Activated CD8-positive, alpha-beta memory T cell treated with anti-CD3 and anti-CD28 coated beads for 4 hours (primary cell): Measurements from ENCODE around the gene JAK3.

ENCODE experiments used
- DNase-seq, 2 donors: peaks; one replicate each; pipeline ENCODE4 v3.0.0-alpha.2; 2020; ENCODE audit warnings: low read depth in 2 of 2

The JAK3 gene

DNA sequence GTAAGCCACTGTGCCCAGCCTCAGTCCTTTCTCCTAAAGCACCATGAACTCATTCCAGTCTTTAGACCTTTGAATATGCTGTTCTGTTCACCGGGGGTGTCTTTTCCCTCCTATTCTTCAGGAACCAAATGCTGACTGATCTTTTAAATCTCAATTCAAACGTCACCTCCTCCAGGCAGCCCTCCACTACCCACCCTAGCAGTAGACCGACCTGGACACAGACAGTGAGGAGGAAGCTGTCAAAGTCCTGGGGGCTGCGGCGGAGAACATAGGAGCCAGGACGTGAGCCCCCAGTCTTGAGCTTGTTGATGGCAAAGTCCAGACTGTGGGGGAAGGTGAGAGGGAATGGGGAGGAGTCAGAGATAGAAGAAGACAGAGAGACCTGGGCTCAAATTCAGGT, 7.8 kb downstream of the JAK3 start:
- no peak for DNase-seq

DNA sequence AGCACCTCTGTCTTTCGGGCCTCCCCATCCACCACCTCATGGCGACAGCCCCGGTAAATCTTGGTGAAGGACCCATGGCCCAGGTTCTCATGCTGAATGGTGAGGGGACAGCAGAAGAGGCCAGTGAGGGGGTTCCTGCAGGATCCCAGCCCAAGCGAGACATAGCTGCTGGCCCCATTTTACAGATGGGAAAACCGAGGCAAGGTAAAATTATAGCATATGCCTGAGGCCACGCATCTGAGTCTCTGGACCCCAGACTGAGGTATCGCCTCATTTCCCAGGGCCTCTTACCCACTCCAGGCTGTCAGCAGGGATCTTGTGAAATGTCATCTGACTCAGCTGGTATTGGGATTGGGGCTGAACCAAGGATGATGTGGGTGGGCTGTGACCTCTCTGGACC, 9.8 kb downstream of the JAK3 start:
- no peak for DNase-seq

DNA sequence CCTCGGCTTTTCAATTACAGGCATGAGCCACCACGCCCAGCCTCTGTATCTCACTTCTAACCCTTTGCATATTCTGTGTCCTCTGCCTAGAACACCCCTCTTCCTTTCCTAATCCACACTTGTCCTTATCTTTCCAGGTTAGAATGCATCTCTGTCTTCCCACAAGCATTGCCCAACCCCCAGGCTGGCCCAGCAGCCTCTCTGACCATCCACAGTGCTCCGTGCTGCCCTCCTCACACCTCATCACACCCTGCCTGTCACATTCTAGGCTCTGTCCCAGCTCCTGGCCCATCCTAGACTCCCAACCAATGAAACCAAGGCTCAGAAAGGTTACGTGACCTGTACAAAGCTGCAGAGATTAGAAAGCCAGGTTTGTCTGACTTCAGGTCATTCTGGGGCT, 11.3 kb downstream of the JAK3 start:
- DNase-seq, result no peak

DNA sequence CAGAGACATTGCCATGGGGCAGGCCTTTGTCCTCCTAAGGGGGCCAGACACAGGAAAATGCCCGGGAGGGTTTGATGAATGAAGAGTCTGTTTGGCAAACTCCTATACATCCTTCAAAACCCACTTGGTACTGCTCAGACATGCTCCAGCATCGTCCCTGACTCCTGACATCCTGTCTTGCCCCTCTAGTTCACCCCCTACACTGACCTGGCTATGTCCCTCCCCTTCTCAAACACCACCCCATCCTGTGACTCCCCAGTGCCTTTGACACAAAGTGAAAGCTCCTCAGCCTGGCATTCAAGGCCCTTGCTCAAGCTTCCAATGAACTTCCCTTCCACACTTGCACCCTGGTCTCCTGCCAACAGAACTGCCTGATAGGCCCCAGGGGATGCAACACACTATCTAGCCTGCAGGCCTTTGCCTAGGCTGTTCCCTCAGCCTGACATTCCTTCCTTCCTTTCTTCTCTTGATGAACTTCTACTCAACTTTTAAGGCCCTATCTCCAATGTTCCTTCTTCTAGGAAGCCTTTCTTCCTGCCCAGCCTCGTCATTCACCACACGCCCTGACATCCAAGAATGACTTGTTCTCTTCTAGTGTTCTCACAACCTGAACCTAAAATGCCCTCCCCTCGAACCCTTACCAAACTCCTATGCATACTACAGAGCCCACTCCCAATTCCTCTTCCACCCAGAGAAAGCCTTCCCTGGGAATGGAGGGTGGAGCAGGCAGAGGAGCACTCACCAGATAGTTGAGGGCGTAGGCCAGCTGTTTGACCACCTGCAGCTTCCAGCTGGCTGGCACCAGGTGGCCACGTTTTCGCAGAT, 12.4 kb downstream of the JAK3 start:
- DNase-seq, result no peak

DNA sequence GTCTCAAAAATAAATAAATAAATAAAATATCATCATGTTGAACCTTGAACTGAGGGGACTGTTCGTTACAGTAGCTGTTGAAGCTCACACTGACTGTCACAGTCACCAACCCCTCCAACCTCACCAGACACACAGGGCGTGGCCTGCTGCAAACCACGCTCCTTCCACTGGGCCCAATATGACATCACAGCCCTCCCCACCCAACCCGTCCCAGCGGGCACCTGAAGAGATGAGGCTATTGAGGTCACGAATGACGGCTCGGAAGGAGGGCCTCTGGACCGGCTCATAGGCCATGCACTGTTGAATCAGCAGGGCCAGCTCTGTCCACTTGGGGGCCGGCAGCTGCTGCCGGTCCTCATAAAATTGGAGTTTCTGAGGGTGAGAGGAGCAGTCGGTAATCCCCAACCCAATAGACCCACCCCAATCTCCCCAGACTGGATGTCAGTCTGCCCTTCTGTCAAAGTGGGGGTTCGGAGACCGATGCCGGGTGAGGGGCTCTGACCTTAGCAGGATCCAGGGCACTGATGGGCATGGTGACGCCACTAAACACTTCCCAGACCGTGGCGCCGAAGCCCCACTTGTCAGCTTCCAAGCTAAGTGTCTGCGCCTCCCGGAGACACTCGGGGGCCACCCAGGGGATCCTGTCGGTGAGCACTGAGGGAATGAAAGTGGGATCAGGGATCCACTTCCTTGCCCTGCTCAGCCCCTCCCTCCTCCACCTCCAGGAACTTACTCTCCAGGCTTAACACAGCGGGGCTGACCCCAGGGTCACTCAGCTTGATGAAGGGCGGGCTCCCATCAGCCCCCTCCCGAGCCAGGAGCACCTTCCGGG, 13.2 kb downstream of the JAK3 start:
- no peak for DNase-seq

DNA sequence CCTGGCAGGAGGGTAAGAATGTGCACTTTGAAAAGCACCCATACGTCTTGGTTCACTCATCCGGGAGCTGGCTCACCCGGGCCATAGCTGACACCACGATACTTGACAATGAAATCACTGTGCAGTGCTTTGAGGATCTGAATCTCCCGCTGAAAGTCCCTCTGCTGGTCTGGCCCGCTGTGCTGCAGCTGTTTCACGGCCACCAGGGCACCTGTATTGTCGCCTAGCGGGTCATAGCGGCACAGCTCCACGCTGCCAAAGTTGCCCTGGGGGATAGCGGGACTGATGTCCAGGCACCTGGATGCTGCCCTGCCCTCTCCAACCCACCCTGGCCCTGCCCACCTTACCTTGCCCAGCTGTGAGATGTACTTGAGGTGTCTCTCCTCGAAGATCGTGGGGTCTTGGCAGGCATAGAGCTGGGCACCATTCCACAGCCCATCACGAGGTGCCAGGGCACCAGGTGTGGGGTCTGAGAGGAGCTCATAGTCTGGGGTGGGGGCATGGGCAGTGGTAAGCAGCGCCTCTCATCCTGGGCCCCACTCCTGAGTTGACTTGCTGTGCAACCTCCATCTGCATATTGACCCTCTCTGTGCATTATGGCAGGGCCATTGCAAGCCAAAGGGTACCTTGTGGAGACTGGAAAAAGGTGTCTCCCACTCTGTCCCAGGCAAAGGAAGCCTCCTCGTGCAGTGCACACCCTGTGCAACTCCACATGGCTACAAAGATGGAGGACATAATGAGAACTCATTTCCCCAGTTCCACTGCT, 15.2 kb downstream of the JAK3 start:
- DNase-seq, result no peak

DNA sequence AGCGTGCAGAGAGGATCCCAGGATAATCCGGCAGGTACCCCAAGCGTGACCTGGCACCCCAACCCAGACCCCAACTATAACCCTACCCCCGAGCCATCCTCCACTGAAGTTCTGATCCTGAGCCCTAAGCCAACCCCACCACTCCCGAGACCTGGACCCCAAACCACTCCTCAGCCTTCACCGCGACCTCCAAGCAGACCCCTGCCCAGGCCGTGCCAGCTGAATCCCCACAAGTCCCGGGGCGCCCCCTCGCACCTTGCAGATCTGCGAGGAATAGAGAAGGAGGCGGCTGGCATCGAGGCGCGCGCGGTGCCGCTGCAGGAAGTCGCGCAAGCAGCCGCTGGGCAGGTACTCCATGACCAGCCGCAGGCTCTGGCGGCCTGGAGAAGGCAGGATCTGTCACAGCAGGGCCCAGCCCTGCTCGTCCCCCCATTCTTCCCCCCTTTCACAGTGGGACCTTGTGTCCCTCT, 16.3 kb downstream of the JAK3 start:
- no peak for DNase-seq

DNA sequence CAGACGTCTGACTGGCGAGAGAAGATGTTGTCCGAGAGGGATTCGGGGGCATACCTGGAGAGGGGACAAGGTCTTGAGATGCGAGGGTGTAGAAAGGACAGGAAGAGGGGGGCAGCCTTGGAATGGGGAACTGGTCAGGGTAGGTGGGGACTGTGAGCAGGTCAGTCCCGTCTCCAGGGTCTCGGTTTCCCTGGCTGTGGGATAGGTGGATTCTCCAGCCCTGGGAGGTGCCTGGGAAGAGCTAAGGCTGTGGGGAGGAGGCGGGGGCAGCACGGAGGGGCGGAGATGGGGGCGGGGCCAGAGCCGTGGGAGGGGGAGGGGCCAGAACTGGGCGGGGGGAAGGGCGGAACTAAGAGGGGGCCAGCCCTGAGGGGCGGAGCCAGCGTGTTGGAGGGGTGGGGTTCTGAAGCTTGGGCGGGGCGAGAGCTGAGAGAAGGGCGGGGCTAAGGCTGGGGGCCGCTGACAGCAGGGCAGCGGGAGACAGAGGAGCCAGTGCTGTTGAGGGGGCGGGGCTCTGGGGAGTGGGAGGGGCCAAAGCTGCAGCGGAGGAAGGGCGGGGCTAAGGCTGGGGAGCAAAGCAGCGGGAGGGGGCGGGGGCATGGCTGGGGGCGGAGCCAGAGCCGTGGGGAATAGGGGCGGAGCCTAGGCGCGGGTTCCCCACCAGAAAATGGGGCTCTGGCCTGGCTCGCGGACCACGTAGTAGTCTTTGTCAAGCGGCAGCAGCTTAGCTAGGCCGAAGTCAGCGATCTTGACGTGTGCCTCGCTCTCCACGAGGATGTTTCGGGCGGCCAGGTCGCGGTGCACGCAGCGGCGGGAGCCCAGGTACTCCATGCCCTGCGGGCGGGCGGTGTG, 17.0 kb downstream of the JAK3 start:
- DNase-seq, result no peak

DNA sequence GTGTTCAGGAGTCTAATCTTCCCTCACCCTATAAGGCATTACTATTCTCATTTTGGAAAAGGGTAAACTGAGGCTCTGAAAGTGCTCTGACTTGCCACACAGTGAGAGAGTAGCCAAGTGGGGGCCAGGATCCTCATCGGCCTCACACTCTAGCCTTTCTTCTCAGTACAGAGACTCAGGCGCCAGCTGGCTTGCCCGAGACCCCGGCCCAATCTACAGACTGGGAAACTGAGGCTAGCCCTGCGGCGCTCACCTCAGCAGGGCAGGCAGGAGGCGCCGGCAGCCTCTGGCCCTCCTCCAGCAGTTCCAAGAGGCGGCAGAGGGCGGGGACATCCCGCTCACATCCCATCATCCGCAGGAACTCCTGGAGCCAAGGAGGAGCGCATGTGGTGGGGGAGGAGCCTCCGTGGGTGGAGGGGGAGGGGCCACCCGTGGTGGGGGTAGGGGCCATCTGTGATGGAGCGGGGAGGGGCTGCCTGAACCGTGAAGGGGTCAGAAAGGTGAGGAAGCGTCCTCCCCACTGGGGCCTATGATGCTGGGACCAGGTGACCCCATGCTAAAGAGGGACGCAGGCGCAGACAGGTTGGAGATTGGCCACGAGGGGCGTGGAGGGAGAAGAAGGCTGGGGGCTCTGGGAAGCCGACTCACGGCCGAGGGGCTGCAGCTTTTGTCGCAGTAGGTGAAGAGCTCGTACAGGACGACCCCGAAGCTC, 17.8 kb downstream of the JAK3 start:
- DNase-seq, result no peak

DNA sequence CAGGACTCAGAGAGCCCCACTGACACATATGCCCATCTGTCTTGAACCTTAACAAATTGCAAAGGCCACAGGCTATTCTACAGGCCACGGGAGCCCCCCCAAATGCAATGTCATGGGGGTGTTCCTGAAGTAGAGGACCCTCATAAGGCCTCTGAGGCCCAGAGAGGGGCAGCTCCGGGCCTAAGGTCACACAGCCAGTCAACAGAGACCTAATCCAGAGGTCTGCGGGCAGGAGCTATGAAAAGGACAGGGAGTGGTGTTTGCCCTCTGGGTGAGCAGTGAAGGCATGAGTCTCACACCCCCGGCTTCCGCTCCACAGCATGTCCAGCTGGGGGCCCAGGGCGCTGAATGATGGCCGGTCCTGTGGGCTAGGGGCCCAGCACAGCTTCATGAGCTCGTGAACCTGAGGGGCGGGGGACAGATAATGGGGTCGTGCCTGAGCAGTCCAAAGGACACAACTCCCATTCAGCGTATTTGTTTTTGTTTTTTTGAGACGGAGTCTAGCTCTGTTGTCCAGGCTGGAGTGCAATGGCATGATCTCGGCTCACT, 21.2 kb downstream of the JAK3 start:
- DNase-seq, result no peak

DNA sequence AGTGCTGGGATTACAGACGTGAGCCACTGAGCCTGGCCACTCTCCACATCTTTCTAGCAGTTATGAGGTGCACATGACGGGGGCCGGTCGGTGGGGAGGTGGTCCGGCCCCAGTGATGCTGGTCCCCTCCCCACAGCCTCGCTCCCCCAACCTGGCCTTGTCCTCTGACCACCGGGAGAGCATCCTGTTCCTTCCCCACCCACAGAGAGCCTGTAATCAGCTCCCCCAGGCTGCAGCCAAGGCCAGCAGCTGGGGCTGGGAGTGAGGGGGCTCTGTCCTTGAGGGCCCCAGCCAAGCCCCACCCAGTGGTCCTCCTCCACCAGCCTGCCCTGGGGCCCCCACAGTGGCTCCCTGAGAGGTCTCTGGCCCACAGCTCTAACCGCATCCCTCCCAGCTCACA, 23.4 kb downstream of the JAK3 start:
- no peak for DNase-seq

DNA sequence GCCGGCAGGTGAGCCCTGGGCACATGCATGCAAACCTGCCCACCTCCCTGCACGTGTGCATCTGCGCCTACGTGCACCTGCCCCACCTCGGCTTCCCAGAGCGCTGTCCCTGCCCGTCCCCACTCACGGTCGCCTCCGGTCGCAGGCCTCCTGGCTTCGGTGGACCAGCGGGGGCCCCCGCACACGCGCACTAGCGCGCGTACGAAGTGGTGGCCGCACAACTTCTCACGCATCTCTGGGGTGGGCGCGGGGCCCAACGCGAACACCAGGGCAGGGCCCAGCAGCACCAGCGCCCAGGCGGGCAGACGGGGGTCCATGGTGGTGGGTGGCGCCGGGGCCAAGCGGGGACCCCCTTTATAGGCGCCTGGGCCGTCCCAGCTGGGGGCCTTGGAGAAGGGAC, 26.6 kb downstream of the JAK3 start, which contains the start of gene INSL3:
INSL3 (minus strand) TSS at position 330 of the 400 bp plus-strand sequence; CDS start at position 317, 13 bp downstream.
- DNase-seq, result no peak

DNA sequence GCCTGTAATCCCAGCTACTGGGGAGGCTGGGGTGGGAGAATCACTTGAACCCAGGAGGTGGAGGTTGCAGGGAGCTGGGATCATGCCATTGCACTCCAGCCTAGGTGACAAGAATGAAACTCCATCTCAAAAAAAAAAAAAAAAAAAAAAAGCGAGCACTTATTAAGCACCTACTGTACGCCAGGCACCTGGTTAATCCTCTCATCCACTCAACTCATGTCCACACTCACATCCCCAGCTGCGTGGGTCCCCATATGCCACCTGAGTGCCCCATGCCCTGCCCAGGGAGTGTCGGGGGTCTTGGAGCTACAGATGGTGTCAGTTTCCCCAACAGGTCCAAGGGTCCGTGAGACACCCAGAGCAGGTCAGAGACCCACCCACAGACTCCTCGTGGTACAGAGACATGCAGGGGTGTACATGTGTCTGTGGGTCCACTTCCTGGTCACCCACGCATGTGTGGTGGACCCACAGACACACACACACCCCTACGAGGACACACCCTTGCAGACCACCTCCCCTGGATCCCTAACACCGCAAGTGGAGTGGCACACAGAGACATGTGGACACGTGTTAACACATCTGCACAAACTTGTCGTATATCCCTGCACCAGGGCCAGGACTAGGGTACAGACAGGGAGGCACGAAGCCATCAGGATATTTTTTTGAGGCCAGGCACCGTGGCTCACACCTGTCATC, 30.0 kb downstream of the JAK3 start:
- no peak for DNase-seq

DNA sequence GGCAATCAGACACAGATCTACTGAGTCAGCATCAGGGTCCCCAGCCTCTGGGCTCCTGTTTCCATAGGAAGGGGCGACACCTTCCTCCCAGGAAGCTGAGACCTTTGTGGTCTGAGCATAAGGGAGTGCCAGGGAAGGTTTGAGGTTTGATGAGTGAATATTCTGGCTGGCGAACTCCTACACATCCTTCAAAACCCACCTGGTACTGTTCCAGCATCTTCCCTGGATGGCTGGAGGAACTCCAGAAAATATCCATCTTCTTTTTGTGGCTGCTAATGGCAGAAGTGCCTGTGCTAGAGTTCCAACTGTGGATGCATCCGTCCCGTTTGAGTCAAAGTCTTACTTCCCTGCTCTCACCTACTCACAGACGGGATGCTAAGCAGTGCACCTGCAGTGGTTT, 35.7 kb downstream of the JAK3 start:
- DNase-seq, result no peak

DNA sequence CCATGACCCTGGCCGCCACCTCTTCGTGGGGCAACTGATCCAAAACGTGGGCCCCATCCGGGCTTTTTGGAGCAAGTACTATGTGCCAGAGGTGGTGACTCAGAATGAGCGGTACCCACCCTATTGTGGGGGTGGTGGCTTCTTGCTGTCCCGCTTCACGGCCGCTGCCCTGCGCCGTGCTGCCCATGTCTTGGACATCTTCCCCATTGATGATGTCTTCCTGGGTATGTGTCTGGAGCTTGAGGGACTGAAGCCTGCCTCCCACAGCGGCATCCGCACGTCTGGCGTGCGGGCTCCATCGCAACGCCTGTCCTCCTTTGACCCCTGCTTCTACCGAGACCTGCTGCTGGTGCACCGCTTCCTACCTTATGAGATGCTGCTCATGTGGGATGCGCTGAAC, 36.1 kb downstream of the JAK3 start:
- no peak for DNase-seq

DNA sequence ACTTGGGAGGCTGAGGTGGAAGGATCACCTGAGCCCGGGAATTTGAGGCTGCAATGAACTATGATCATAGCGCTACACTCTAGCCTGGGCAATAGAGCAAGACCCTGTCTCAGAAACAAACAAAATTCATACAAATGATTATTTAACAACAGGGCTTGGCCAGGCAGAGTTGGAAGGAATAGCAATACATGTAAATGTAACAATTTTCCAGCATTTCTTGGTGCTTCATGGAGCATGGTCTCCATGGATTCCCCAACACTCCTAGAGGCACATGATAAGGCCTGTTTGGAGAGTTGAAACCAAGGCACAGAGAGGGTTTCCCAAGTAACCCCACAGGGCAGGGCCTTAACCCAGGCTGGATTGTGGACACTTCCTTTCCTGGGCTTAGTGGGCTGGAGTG, 36.7 kb downstream of the JAK3 start:
- no peak for DNase-seq

DNA sequence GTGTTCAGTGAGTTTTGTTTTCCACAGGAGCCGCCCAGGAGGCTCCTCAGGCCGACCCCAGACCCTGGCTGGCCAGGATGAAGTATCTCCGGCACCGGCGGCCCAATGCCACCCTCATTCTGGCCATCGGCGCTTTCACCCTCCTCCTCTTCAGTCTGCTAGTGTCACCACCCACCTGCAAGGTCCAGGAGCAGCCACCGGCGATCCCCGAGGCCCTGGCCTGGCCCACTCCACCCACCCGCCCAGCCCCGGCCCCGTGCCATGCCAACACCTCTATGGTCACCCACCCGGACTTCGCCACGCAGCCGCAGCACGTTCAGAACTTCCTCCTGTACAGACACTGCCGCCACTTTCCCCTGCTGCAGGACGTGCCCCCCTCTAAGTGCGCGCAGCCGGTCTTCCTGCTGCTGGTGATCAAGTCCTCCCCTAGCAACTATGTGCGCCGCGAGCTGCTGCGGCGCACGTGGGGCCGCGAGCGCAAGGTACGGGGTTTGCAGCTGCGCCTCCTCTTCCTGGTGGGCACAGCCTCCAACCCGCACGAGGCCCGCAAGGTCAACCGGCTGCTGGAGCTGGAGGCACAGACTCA, 40.0 kb downstream of the JAK3 start:
- no peak for DNase-seq

DNA sequence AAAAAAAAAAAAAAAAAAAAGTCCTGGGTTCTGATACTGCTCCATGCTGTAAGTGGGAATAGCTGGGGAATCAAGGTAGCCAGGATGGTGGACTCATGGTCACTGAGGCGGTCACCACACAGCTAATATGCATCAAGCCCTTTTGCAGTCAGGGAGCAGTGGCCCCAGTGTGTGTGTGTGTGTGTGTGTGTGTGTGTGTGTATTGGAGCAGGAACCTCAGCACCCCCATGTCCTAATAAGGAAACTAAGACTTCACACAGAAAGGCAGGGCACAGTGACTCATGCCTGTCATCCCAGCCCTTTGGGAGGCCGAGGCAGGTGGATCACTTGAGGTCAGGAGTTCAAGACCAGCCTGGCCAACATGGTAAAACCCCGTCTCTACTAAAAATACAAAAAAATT, 40.8 kb downstream of the JAK3 start:
- no peak for DNase-seq

DNA sequence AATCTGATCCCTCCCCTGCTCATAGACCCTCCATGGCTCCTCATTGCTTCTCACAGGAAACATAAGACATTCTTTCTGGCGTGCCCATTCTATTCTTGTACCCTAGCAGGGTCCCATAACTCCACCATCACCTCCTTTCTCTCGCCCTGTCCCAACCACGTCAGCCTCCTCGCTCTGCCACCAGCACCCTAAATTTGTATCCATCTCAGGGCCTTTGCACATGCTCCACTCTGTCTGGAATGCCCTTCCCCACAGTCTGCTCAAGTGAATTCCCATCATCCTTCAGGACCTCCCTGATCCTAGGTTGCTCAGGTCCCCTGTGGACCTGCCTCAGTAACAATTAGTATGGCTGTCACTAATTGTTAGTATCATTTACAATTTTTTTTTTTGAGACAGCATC, 42.4 kb downstream of the JAK3 start:
- DNase-seq, result no peak
